HG03558 (cell line): ENCODE results near the gene MYO9B.
"Not testable (repeated sequence)": the region's sequence is repeated elsewhere in the genome, so short reads cannot be mapped to it uniquely, and the experiment has no call there.

Experiments
- ATAC-seq: cut with Tn5 transposase; IDR thresholded peaks from one replicate; pipeline ENCODE4 v1.9.1; 2021; ENCODE audit warnings: moderate number of reproducible peaks; ENCODE audit not compliant: unreplicated experiment; ENCODE audit errors: extremely low read depth

MYO9B gene

DNA sequence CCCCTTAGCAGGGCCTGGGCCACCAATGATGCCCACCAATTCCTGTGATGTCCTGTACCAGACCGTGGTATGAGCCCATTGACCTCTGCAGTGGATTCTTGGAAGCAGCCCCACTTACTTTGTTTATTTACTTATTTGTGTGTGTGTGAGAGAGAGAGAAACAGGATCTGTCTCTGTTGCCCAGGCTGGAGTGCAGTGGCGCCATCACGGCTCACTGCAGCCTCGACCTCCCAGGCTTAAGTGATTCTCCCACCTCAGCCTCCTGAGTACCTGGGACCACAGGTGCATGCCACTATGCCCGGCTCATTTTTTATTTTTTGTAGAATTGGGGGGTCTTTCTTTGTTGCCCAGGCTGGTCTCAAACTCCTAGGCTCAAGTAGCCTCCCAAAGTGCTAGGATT, 13.0 kb downstream of the MYO9B start:
- no peak for ATAC-seq

DNA sequence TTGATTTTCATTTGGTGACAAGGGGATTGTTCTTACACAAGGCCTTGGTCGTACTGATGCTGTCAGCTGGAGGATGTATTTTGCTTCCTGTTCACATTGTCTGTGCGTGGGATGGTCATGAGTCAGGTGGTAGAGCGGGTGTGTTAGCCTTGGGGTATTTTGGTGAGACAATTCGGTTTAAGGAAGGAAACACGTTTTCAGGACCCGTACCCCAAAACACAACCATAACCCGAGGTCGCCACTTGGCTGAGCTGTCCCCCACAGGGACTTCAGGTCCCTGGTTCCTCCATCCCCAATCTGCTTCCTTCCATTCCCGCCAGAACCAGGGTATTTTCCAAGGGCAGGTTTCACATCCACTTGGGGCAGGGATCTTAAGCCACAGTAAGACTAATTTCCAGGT, 15.0 kb downstream of the MYO9B start:
- no peak for ATAC-seq

DNA sequence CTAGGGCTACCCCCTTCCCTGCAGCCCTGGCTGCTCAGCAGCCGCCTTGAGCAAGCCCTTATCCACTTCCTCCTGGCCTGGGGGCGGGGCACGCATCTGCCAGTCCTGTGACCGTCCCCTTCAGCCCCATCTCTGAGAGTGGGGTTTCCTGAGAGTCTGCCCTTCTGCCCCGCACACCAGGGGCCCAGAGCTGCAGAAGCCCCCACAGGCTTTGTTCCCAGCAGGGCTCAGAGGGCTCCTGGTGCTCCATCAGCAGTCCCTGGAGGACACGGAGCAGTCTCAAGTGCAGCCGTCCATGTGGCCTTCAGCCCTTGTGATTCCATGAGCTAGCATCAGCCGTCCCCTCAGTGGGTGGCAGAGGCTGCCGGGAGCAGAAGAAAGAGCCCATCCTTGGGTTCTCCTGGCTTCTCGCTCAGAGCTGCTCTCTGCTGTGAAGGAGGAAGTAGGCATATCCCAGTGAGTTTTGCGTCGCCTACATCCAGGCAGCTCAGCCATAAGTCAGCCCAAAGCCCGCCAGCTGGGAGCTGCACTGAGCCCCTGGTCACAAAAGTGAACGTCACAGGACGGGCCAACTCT, 16.3 kb downstream of the MYO9B start:
- no peak for ATAC-seq

DNA sequence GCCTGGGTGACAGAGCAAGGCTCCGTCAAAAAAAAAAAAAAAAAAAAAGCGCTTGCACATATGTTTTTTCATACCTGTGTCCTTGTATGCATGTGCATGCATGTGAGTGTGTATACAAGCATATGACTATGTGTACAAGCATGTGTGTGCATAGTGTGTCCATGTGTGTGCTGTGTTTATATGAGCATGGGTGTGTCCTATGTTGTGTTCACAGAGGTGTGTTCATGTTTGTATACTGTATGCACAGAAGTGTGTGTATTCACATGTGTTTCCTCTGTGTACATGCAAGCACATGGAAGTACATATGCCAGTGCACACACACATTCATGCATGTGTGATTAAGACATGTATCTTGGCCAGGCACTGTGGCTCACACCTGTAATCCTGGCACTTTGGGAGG, 17.1 kb downstream of the MYO9B start:
- ATAC-seq = no peak

DNA sequence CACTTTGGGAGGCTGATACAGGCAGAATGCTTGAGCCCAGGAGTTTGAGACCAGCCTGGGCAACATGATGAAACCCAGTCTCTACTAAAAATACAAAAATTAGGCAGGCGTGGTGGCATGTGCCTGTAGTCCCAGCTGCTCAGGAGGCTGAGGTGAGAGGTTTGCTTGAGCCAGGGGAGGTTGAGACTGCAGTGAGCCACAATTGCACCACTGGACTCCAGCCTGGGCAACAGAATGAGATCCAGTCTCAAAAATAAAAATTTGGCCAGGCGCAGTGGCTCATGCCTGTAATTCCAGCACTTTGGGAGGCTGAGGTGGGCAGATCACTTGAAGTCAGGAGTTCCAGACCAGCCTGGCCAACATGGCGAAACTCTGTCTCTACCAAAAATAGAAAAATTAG, 19.1 kb downstream of the MYO9B start:
- ATAC-seq = not testable (repeated sequence)

DNA sequence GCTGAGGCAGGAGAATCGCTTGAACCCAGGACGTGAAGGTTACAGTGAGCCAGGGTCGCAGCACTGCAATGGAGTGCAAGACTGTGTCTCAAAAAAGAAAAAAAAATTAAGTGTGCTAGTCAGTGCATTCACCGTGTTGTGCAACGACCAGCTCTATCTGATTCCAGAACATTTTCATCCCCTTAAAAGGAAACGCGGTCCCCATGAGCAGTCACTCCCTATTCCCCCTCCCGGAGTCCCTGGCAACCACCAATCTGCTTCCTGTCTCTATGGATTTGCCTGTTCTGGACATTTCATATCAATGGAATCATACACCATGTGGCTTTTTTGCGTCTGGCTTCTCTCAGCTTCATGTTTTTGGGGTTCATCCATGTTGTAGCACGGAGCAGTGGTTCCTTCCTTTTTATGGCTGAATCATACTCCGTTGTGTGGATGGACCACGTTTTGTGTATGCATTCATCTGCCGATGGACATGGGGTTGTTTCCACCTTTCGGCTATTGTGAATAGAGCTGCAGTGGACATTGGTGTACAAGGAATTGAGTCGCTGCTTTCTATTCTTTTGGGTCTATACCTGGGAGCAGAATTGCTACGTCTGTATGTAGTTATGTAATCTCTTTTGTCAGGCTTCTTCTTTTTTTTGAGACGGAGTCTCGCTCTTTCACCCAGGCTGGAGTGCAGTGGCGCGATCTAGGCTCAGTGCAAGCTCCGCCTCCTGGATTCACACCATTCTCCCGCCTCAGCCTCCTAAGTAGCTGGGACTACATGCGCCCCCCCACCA, 19.8 kb downstream of the MYO9B start:
- no peak for ATAC-seq

DNA sequence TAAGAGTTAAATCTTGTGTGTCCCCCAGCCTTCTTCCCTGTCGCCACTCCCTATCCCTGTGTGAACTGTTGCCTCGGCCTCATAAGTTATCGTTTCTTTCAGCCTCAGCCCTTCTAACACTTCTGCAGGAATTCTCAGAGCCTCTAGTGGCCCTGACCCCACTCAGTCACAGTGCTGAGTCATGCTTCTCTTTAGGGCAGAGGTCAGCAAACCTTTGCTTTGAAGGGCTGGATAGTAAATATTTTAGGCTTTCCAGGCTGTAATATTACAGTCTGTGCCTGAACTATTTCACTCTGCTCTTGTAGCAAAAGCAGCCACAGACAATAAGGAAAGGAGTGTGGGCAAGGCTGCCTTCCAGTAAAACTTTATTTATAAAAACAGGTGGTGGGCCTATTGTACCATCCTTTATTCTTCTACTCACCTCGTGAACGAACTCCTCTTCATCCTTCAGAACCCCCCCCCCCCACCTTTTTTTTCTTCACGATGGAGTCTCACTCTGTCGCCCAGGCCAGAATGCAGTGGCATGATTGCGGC, 22.1 kb downstream of the MYO9B start:
- ATAC-seq = no peak

DNA sequence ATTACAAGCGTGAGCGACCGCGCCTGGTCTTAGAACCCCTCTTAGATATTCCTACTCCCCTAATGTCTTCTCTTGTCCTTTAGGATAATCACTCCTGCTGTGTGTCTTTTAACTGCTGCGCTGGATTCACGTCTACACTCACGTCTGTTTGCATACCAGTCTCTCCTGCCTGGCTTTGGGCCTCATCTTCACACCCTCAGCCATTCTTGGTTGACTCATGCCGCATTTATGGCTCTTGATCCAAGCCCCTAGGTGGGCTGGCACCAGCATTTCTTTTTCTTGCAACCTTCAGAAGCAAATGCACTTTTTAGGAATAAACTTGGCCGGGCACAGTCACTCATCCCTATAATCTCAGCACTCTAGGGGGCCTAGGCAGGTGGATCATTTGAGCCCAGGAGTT, 22.7 kb downstream of the MYO9B start:
- no peak for ATAC-seq

DNA sequence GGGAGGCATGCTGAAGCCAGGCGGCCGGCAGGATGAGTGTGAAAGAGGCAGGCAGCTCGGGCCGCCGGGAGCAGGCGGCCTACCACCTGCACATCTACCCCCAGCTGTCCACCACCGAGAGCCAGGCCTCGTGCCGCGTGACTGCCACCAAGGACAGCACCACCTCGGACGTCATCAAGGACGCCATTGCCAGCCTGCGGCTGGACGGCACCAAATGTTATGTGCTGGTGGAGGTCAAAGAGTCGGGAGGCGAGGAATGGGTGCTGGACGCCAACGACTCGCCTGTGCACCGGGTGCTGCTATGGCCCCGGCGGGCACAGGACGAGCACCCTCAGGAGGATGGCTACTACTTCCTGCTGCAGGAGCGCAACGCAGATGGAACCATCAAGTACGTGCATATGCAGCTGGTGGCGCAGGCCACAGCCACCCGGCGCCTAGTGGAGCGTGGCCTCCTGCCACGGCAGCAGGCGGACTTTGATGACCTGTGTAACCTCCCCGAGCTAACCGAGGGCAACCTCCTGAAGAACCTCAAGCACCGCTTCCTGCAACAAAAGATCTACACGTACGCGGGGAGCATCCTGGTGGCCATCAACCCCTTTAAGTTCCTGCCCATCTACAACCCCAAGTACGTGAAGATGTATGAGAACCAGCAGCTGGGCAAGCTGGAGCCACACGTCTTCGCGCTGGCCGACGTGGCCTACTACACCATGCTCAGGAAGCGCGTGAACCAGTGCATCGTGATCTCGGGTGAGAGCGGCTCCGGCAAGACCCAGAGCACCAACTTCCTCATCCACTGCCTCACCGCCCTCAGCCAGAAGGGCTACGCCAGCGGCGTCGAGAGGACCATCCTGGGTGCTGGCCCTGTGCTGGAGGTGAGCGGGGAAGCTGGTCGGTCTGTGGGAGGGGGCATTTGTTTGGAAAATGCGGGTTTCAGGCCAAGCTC, 26.4 kb downstream of the MYO9B start:
- ATAC-seq = no peak

DNA sequence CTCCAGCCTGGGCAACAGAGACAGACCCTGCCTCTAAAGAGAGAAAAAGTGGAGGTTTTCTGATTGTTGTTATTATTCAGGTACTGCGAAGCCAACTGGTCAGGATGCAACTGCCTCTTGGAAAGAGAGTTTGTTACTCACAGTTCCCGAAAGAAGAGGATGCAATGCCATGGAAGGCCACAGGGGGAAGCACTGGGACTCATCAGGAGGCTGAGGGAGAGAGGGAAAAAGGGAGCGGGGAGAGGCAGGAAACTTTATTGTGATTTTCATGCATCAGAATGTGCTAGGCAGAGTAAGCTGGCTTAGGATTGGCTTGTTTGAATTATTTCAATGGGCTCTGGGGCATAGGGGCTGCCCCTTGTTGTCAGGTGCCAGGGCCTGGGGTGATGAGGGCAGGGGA, 27.6 kb downstream of the MYO9B start:
- no peak for ATAC-seq

DNA sequence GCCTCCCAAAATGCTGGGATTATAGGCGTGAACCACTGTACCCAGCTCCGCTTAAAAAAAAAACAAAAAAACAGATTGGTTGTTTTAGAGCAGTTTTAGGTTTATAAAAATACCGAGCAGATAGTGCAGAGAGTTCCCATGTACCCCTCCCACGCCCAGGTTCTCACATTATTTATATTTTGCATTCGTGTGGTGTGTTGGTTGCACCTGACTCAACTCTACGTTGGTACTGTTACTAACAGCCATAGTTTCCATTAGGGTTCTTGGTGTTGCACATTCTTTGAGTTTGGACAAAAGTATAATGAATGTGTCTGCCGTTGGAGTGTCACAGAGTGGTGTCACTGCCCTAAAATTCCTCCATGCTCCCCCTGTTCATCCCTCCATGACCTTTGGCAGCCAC, 29.1 kb downstream of the MYO9B start:
- ATAC-seq = no peak

DNA sequence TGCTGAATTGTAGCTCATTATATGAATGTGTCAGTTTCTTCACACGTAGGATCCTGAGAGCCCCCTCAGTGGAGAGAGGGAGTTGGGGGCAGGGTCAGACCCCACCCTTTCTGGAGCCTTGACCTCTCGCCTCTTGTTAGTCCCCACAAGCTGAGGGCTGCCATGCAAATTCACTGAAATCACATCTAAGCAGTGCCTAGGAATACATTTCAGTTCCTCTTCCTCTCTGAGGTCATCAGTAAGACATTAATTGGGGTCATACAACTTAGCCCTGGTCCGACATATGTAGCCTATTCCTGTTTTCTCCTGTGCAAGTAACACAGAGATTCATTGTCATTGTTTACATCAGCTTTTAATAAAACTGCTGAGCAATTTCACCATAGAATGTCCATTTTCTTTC, 30.0 kb downstream of the MYO9B start:
- ATAC-seq = no peak

DNA sequence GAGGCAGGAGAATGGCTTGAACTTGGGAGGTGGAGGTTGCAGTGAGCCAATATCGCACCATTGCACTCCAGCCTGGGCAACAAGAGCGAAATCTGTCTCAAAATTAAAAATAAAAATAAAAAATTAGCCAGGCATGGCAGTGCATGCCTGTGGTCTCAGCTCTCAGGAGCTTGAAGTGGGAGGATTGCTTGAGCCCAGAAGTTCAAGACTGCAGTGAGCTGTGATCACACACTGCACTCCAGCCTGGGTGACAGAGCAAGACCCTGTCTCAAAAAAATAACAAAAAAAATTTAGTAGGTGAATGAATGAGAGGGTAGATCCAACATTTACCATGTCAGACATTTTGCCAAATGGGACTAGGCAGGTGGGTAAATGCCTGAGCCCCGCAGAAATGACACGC, 31.4 kb downstream of the MYO9B start:
- not testable (repeated sequence) for ATAC-seq

DNA sequence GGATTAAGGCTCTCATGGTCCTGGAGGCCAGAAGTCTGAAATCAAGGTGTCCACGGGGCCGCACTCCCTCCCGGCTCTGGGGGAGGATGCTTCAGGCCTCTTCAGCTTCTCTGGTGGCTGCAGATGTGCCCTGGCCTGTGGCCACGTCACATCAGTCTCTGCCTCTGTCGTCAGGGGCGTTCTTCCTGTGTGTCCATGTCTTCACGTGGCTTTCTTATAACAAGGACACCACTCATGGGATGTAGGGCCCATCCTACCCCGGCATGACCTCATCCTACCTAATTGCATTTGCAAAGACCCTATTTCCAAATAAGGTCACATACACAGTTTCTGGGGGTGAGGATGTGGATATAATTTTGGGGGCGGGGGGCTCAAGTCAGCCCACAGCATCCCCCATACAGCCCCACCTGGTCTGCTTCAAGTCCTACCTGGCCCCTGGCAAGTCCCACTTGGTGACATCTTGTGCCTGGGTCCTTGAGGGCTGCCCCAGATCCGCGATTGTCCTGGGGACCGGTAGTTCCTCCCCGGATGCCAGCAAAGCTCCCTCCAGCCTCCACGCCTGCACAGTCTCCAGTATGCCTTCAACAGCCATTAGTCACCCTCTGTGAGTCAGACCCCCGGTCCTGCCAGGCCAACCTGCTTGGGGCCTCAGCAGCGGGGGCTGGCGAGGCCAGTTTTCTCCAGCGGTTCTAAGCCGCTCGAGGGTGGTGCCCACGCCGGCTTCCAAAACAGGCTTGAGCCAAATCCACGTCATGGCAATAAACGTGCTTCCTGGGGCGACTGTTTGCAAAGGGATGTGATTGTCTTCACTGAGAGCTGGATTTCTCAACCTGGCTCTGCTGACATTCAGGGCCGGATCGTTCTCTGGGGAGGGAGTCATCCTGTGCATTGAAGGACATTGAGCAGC, 32.2 kb downstream of the MYO9B start:
- ATAC-seq = no peak

DNA sequence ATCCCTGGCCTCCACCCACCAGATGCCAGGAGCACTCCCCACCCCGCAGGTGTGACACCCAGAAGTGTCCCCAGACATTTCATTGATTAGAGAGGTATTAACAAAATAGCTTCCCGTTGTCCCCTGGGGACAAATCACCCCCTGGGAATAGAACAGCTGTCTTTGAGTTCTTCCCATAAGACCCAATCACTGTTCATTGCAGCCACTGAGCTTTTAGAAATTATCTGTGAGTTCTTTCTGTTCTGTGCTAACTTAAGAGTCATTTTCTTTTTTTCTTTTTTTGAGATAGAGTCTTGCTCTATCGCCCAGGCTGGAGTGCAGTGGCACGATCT, 32.8 kb downstream of the MYO9B start:
- no peak for ATAC-seq

DNA sequence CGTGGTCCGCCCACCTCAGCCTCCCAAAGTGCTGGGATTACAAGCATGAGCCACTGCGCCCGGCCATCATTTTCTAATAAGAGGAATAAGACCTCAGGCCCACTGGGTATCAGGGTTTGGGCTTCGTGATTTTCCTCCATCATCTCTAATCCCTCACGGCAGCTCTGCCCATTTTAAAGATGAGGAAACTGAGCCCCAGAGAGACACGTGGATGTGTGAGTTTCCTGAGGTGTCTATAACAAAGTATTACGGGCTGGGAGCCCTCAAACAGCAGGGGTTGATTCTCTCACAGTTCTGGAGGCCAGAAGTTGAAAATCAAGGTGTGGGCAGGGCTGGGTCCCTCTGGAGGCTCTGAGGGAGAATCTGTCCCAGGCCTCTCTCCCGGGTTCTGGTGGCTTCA, 33.7 kb downstream of the MYO9B start:
- ATAC-seq = no peak

DNA sequence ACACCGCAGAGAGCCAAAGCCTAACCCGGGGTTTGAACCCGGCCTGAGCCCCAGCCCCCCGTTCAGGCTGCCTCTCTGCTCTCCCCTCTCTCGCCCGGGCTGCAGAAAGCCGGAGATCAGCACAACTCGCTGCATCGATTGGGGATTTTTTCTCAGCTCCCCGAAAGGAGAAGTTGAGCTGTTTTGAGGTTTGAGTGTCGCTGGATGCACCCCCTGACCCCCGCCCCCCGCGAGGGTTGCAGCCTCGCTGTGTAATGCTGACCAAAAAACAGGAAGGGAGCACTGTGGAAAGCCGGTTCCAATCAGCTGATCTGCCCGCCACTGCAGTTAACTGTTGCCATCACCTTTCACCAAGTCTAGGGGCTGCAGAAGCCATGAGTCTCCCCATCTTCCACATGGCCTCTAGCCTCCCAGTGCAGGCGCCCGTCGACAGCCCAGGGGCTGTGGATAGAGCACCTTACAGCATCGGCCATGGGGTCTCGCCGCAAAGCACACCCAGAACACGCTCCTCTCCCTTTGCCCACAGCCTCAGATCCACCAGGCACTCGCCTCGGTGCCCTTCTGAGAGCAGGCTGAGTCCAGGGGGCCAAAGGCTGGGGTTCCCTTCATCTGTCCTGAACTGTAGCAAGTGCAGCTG, 34.5 kb downstream of the MYO9B start:
- ATAC-seq = no peak

DNA sequence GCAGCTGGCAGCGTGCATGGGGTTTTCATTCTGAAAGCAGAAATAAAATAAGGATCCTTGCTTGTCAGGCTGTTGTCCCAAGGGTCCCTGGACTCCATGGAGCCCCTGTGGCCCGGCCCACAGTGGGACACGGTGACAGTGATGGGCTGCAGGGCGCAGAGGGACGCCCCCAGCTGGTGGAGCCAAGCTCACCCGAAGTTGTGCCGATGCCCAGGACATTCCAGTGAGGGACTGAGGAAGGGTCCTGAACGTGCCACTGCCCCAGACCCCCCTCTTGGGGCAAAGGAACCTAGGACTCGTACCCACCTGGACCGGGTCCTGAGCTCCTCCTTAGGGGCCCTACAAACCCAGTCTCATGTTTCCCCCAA, 35.0 kb downstream of the MYO9B start:
- ATAC-seq = no peak

DNA sequence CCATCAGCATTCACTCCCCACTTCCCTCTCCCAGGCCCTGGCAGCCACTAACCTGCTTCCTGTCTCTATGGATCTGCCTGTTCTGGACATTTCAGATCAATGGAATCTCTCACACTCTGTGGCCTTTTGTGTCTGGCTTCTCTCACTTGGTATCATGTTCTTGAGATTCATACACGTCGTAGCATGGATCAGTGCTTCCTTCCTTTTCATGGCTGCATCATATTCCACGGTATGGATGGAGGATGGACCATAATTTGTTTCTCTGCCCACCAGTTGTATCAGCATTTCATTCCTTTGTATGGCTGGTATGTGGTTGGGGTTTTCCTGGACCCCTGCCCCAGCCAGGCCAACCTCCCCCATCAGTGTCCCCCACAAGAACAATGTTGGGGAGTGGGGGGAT, 36.2 kb downstream of the MYO9B start:
- ATAC-seq = no peak

DNA sequence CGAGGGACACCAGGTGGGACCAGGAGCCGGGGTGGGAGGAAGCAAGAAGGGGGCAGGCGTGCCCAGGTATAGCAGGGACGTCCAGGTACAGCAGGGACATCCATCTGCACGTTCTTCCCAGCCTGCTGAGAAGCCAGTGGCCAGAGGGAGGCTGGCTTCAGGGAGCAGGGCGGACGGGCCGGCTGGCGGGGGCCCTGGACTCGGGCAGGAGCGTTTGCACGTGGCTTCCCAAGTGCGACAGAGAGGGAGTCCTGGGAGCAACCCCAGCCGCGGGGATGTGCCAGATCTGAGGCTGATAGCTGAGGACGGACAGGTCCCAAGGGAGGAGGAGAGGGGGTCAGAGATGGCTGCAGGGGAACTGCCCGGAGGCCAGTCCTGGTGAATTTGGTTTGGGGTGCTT, 36.7 kb downstream of the MYO9B start:
- no peak for ATAC-seq
